Lung (tissue), 12 donors: ENCODE measurements around the gene STAB1. TPM values are rescaled to one million over a fixed set of nuclear protein-coding genes. Genes with fewer than 3 reads are reported as not detected.

Source experiments
- ATAC-seq: fragments of 200-7000 bp; cut with Tn5 transposase; one replicate; pipeline ENCODE4 v1.9.1; 2020; ENCODE audit warnings: moderate number of reproducible peaks; ENCODE audit not compliant: insufficient read depth, low FRiP score
- DNase-seq, 3 donors: peaks; one replicate each; pipeline ENCODE4 v3.0.0-alpha.2; 2013 to 2017
- H3K27ac ChIP-seq, 2 donors: one replicate each; pipeline ENCODE4 v1.5.1; 2013; ENCODE audit warnings: mild to moderate bottlenecking in 2 of 2, moderate library complexity in 2 of 2, control low read depth in 1 of 2, inconsistent platforms in 1 of 2, low read depth in 1 of 2, low read length in 1 of 2
- H3K27me3 ChIP-seq, 3 donors: one replicate each; pipeline ENCODE4 v1.5.1; 2013; ENCODE audit warnings: low read length in 2 of 3; ENCODE audit not compliant: control insufficient read depth in 3 of 3, insufficient read depth in 3 of 3
- H3K36me3 ChIP-seq, 4 donors: one replicate each; pipeline ENCODE4 v1.5.1; 2013; ENCODE audit warnings: low read length in 4 of 4, mild to moderate bottlenecking in 1 of 4, moderate library complexity in 1 of 4; ENCODE audit not compliant: control insufficient read depth in 4 of 4, insufficient read depth in 4 of 4
- H3K4me1 ChIP-seq, 5 donors: one replicate each; pipeline ENCODE4 v1.5.1; 2013; ENCODE audit warnings: low read length in 5 of 5, mild to moderate bottlenecking in 2 of 5, moderate library complexity in 1 of 5; ENCODE audit not compliant: control insufficient read depth in 5 of 5, insufficient read depth in 5 of 5
- H3K4me3 ChIP-seq: one replicate; pipeline ENCODE4 v1.5.1; 2013; ENCODE audit warnings: mild to moderate bottlenecking, control low read depth, moderate library complexity
- H3K9ac ChIP-seq, 2 donors: one replicate each; pipeline ENCODE4 v1.5.1; 2013; ENCODE audit warnings: low read length in 2 of 2, control low read depth in 1 of 2; ENCODE audit not compliant: insufficient read depth in 1 of 2
- H3K9me3 ChIP-seq, 4 donors: one replicate each; pipeline ENCODE4 v1.5.1; 2013; ENCODE audit warnings: low read length in 3 of 4, mild to moderate bottlenecking in 1 of 4, moderate library complexity in 1 of 4; ENCODE audit not compliant: control insufficient read depth in 4 of 4, insufficient read depth in 3 of 4
- WGBS, 2 donors: extraction: QIAGEN DNeasy Blood & Tissue Kit; methylation state at CpG; one replicate each; pipeline ENCODE4 v1.1.7; 2013; 5-methylcytosine and 5-hydroxymethylcytosine counted together
- polyA plus RNA-seq, 2 donors: library from polyadenylated mRNA; stranded (reverse); fragments of 200-250 nt; gene quantifications; one replicate each; pipeline ENCODE4 v1.2.1, GENCODE V29; 2013
- total RNA-seq, 2 donors: library from RNA; depleted of rRNA in 1 of 2; stranded (reverse); fragments of >200 nt in 1 of 2; gene quantifications; one replicate each; pipeline ENCODE4 v1.2.1, GENCODE V29; 2014 to 2021
- TF ChIP-seq, protein P1 (sequence below): IDR thresholded peaks from 2 replicates; pipeline ENCODE4 v1.5.1; 2012; ENCODE audit warnings: mild to moderate bottlenecking; ENCODE audit errors: control extremely low read depth, extremely low read depth
- donor health status: control.
- donor health status: control.
- donor health status: Bipolar disorder and iron deficiency.
- donor health status: healthy.
- donor health status: DM: yes; HTN: yes; CAD: no.

Gene STAB1
- total and polyA plus RNA-seq, 4 donors: 53.1 to 220 (median 193) TPM

DNA sequence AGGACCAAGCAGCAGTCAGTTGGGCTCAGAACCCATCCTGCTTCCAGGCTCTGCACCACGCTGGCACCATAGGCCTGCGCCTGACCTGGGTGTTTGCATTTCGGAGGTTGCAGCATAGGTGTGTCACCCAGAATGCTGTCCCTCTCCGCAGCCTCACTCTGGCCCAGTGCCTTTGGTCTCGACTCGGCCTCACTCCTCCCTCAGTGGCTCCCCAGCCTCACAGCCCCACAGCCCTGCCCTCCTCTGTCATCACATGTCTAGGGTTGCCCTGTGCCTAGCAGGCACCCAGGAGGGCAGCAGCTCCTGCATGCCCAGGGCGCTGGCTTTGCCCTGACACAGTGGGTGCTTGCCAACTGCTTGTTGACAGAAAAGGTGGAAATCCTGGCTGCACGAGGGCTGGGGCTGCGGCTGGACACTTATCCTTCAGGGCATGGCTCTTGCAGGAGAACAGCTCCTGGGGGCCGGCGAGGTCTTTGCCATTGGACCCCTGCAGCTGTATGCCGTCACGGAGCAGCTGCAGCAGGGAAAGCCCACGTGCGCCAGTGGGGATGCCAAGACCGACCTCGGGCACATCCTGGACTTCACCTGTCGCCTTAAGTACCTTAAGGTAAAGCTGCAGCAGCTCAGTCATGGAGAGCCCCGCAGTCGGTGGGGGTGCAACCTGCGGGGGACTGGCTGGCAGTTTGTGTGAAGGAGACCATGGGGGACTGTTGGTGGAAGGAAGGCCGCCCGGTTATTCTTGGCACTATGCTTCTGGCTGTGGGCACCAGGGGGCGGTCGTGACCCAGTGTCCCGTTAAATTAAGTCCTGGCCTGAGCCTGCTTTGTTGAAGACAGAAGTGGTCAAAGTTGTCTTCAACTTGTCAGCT is 23.5 kb upstream of the STAB1 start:
- Histone ChIP-seq H3K27me3 (no peaks in the 10 kb centered on the region), H3K27ac (peak overlapping the region in 1 of 2 donors; percentile 78), H3K4me1 (peaks cover 0 to 11% (median 0%) of the 10 kb centered on the region in 5 donors), H3K9ac (no peak overlapping the region), H3K36me3 (peaks cover 7 to 51% (median 38%) of the 10 kb centered on the region in 4 donors), H3K4me3 (no peak overlapping the region), H3K9me3 (no peaks in the 10 kb centered on the region)
- ATAC-seq: peak; percentile 49
- TF ChIP-seq, protein P1, sequence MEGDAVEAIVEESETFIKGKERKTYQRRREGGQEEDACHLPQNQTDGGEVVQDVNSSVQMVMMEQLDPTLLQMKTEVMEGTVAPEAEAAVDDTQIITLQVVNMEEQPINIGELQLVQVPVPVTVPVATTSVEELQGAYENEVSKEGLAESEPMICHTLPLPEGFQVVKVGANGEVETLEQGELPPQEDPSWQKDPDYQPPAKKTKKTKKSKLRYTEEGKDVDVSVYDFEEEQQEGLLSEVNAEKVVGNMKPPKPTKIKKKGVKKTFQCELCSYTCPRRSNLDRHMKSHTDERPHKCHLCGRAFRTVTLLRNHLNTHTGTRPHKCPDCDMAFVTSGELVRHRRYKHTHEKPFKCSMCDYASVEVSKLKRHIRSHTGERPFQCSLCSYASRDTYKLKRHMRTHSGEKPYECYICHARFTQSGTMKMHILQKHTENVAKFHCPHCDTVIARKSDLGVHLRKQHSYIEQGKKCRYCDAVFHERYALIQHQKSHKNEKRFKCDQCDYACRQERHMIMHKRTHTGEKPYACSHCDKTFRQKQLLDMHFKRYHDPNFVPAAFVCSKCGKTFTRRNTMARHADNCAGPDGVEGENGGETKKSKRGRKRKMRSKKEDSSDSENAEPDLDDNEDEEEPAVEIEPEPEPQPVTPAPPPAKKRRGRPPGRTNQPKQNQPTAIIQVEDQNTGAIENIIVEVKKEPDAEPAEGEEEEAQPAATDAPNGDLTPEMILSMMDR: peak; percentile 45
- peak; percentile 55 to 64 (median 60) for DNase-seq
- WGBS, 2 donors: 50 to 61% methylated on average over 26 of the region's 26 CpGs

GRCh38 chr3:52472239-52473000 is 22.7 kb upstream of the STAB1 start:
- Histone ChIP-seq H3K9me3 (no peaks in the 10 kb centered on the region), H3K27ac (no peak overlapping the region), H3K36me3 (peaks cover 11 to 58% (median 42%) of the 10 kb centered on the region in 4 donors), H3K27me3 (no peaks in the 10 kb centered on the region), H3K9ac (no peak overlapping the region), H3K4me1 (peaks cover 0 to 11% (median 0%) of the 10 kb centered on the region in 5 donors), H3K4me3 (no peak overlapping the region)
- ATAC-seq: no peak
- no peak for DNase-seq
- WGBS, 2 donors: 70 to 79% methylated on average over 14 of the region's 14 CpGs
- TF ChIP-seq, protein P1: no peak

GRCh38 chr3:52473026-52473425 is 22.1 kb upstream of the STAB1 start:
- ATAC-seq (no peak), DNase-seq (no peak)
- WGBS, 2 donors: 80 to 85% methylated on average over 5 of the region's 5 CpGs
- Histone ChIP-seq H3K9me3 (no peaks in the 10 kb centered on the region), H3K4me1 (peaks cover 0 to 11% (median 0%) of the 10 kb centered on the region in 5 donors), H3K36me3 (peaks cover 16 to 64% (median 48%) of the 10 kb centered on the region in 4 donors), H3K9ac (no peak overlapping the region), H3K4me3 (no peak overlapping the region), H3K27me3 (no peaks in the 10 kb centered on the region), H3K27ac (no peak overlapping the region)
- TF ChIP-seq, protein P1: no peak
